Activated CD4-positive, alpha-beta memory T cell treated with anti-CD3 and anti-CD28 coated beads for 36 hours (primary cell): ENCODE results near the gene SEMG2. TPM values are rescaled to one million over a fixed set of nuclear protein-coding genes. Genes with fewer than 3 reads are reported as not detected.

ENCODE experiments used
- CTCF ChIA-PET: fragments of 350-600 bp; sonication (Branson Sonifier 250); formaldehyde crosslinking; loops from one replicate; lab custom pipeline; 2021; ENCODE audit warnings: antibody characterized with exemption, inconsistent platforms; lab: Charles Lee
- POLR2A ChIA-PET: fragments of 350-600 bp; sonication (Branson Sonifier 250); formaldehyde crosslinking; loops from one replicate; lab custom pipeline; 2021; ENCODE audit warnings: antibody characterized with exemption; lab: Charles Lee
- DNase-seq: peaks from one replicate; pipeline ENCODE4 v3.0.0-alpha.2; 2020
- H3K27ac Mint-ChIP-seq: one replicate; pipeline ENCODE4 v1.8.0; 2021; ENCODE audit warnings: mixed read lengths
- H3K27me3 Mint-ChIP-seq: one replicate; pipeline ENCODE4 v1.8.0; 2021; ENCODE audit warnings: mixed read lengths
- H3K36me3 Mint-ChIP-seq: one replicate; pipeline ENCODE4 v1.8.0; 2021; ENCODE audit warnings: mixed read lengths
- H3K4me1 Mint-ChIP-seq: one replicate; pipeline ENCODE4 v1.8.0; 2021; ENCODE audit warnings: low read depth, mixed read lengths
- H3K4me3 Mint-ChIP-seq: one replicate; pipeline ENCODE4 v1.8.0; 2021; ENCODE audit warnings: mild to moderate bottlenecking, mixed read lengths
- H3K9me3 Mint-ChIP-seq: one replicate; pipeline ENCODE4 v1.8.0; 2021; ENCODE audit warnings: mixed read lengths
- intact Hi-C: fragments of 100-400 bp; cut with micrococcal nuclease; formaldehyde crosslinking; loops from one replicate; pipeline ENCODE4 v1.15.1; 2023
- total RNA-seq, 2 experiments: library from RNA; stranded (reverse); gene quantifications; one replicate each; pipeline ENCODE4 v1.2.3, GENCODE V29; 2021

The SEMG2 gene
- total RNA-seq, 2 experiments from 2014 or later, result not detected

- H3K9me3 Mint-ChIP-seq, result no peaks in the 10 kb centered on the region
- DNase-seq, result no peak
- peaks cover 32% of the 10 kb centered on the region for H3K27me3 Mint-ChIP-seq
- no peaks in the 10 kb centered on the region for H3K36me3 Mint-ChIP-seq
- intact Hi-C loops, result no loop called here
- ChIA-PET POLR2A (no interaction called here), CTCF (no interaction called here)
- no peak overlapping the region for H3K4me3 Mint-ChIP-seq
- H3K27ac Mint-ChIP-seq, result no peak overlapping the region
- H3K4me1 Mint-ChIP-seq, result no peaks in the 10 kb centered on the region
These were observed 24.9 kb downstream of the SEMG2 start for GRCh38 chr20:45246109-45246508.

- POLR2A ChIA-PET, result no interaction called here
- H3K4me1 Mint-ChIP-seq, result no peaks in the 10 kb centered on the region
- no peak overlapping the region for H3K4me3 Mint-ChIP-seq
- H3K27ac Mint-ChIP-seq, result no peak overlapping the region
- intact Hi-C loops, result no loop called here
- H3K27me3 Mint-ChIP-seq, result peaks cover 37% of the 10 kb centered on the region
- H3K9me3 Mint-ChIP-seq, result no peaks in the 10 kb centered on the region
- H3K36me3 Mint-ChIP-seq, result no peaks in the 10 kb centered on the region
- DNase-seq, result no peak
- CTCF ChIA-PET, result no interaction called here
These were observed 26.7 kb downstream of the SEMG2 start for GRCh38 chr20:45247865-45248264.

- no peaks in the 10 kb centered on the region for H3K4me1 Mint-ChIP-seq
- H3K9me3 Mint-ChIP-seq, result no peaks in the 10 kb centered on the region
- no peaks in the 10 kb centered on the region for H3K36me3 Mint-ChIP-seq
- no peak overlapping the region for H3K4me3 Mint-ChIP-seq
- H3K27me3 Mint-ChIP-seq, result peaks cover 40% of the 10 kb centered on the region
- CTCF ChIA-PET, result no interaction called here
- intact Hi-C loops, result no loop called here
- no peak overlapping the region for H3K27ac Mint-ChIP-seq
- POLR2A ChIA-PET, result no interaction called here
- no peak for DNase-seq
These were observed 27.4 kb downstream of the SEMG2 start for GRCh38 chr20:45248609-45249008.

- Mint-ChIP-seq H3K36me3 (no peaks in the 10 kb centered on the region), H3K4me3 (no peak overlapping the region), H3K9me3 (no peaks in the 10 kb centered on the region), H3K27ac (no peak overlapping the region), H3K27me3 (peaks cover 35% of the 10 kb centered on the region), H3K4me1 (no peaks in the 10 kb centered on the region)
- POLR2A ChIA-PET, result no interaction called here
- no peak for DNase-seq
- CTCF ChIA-PET, result no interaction called here
- intact Hi-C loops, result no loop called here
These were observed 30.8 kb downstream of the SEMG2 start for GRCh38 chr20:45251884-45252560.

- Mint-ChIP-seq H3K36me3 (no peaks in the 10 kb centered on the region), H3K4me3 (no peak overlapping the region), H3K9me3 (no peaks in the 10 kb centered on the region), H3K27ac (no peak overlapping the region), H3K4me1 (no peaks in the 10 kb centered on the region), H3K27me3 (peaks cover 26% of the 10 kb centered on the region)
- POLR2A ChIA-PET, result no interaction called here
- intact Hi-C loops, result no loop called here
- DNase-seq, result no peak
- CTCF ChIA-PET, result interaction anchor here (2.8 kb wide), 1 partner anchor 40 kb away, joined by 13 read pairs; no protein-coding TSS in a partner anchor
These were observed 32.1 kb downstream of the SEMG2 start for GRCh38 chr20:45253261-45253660.

- Mint-ChIP-seq H3K4me3 (no peak within 1 kb of the TSS), H3K36me3 (no peaks in the 10 kb centered on the region), H3K27ac (no peak within 1 kb of the TSS), H3K27me3 (peaks cover 25% of the 10 kb centered on the region), H3K9me3 (no peaks in the 10 kb centered on the region), H3K4me1 (no peaks in the 10 kb centered on the region)
- intact Hi-C loops, result no loop called here
- no peak for DNase-seq
- ChIA-PET POLR2A (no interaction called here), CTCF (interaction anchor here (1.2 to 2.8 kb wide), 3 partner anchors 36 to 48 kb away, joined by 4 to 13 read pairs (median 5); no protein-coding TSS in a partner anchor)
These were observed 33.5 kb downstream of the SEMG2 start, which contains the start of gene SLPI for GRCh38 chr20:45254383-45255262. Gene SLPI, minus strand, starts transcription at chr20:45254564. Its CDS starts 21 bp downstream, at chr20:45254543.

- no peak for DNase-seq
- no peaks in the 10 kb centered on the region for H3K9me3 Mint-ChIP-seq
- H3K27ac Mint-ChIP-seq, result no peak overlapping the region
- CTCF ChIA-PET, result no interaction called here
- no peak overlapping the region for H3K4me3 Mint-ChIP-seq
- POLR2A ChIA-PET, result no interaction called here
- no peaks in the 10 kb centered on the region for H3K4me1 Mint-ChIP-seq
- intact Hi-C loops, result no loop called here
- peaks cover 26% of the 10 kb centered on the region for H3K27me3 Mint-ChIP-seq
- no peaks in the 10 kb centered on the region for H3K36me3 Mint-ChIP-seq
These were observed 36.0 kb downstream of the SEMG2 start for GRCh38 chr20:45257161-45257560.

- Mint-ChIP-seq H3K4me3 (no peak overlapping the region), H3K9me3 (no peaks in the 10 kb centered on the region)
These were observed 36.5 kb downstream of the SEMG2 start for GRCh38 chr20:45257711-45258110.

GRCh38 chr20:45258259-45258658 lies 37.1 kb downstream of the SEMG2 start:
- Mint-ChIP-seq H3K27ac (no peak overlapping the region), H3K36me3 (no peaks in the 10 kb centered on the region), H3K9me3 (no peaks in the 10 kb centered on the region), H3K27me3 (peaks cover 23% of the 10 kb centered on the region), H3K4me1 (no peaks in the 10 kb centered on the region), H3K4me3 (no peak overlapping the region)
- no peak for DNase-seq
- CTCF ChIA-PET, result no interaction called here
- intact Hi-C loops, result no loop called here
- POLR2A ChIA-PET, result no interaction called here

More at GRCh38 chr20:45257711-45258110, 36.5 kb downstream of the SEMG2 start:
- ChIA-PET CTCF (no interaction called here), POLR2A (no interaction called here)
- Mint-ChIP-seq H3K4me1 (no peaks in the 10 kb centered on the region), H3K27me3 (peaks cover 23% of the 10 kb centered on the region), H3K27ac (no peak overlapping the region), H3K36me3 (no peaks in the 10 kb centered on the region)
- no peak for DNase-seq
- intact Hi-C loops, result no loop called here

GRCh38 chr20:45258664-45259063 lies 37.5 kb downstream of the SEMG2 start:
- POLR2A ChIA-PET, result no interaction called here
- Mint-ChIP-seq H3K27me3 (peaks cover 19% of the 10 kb centered on the region), H3K4me1 (no peaks in the 10 kb centered on the region), H3K4me3 (no peak overlapping the region), H3K27ac (no peak overlapping the region), H3K9me3 (no peaks in the 10 kb centered on the region), H3K36me3 (no peaks in the 10 kb centered on the region)
- DNase-seq, result no peak
- intact Hi-C loops, result no loop called here
- CTCF ChIA-PET, result no interaction called here

- no peaks in the 10 kb centered on the region for H3K36me3 Mint-ChIP-seq
- no peak for DNase-seq
- peaks cover 16% of the 10 kb centered on the region for H3K27me3 Mint-ChIP-seq
- no peak overlapping the region for H3K4me3 Mint-ChIP-seq
- no peak overlapping the region for H3K27ac Mint-ChIP-seq
- CTCF ChIA-PET, result interaction anchor here (1.3 kb wide), 1 partner anchor 30 kb away, joined by 3 read pairs; no protein-coding TSS in a partner anchor
- POLR2A ChIA-PET, result no interaction called here
- H3K9me3 Mint-ChIP-seq, result no peaks in the 10 kb centered on the region
- no peaks in the 10 kb centered on the region for H3K4me1 Mint-ChIP-seq
- intact Hi-C loops, result no loop called here
These were observed 42.5 kb downstream of the SEMG2 start for GRCh38 chr20:45263556-45264266.

GRCh38 chr20:45266977-45267376 lies 45.8 kb downstream of the SEMG2 start:
- H3K27me3 Mint-ChIP-seq, result peaks cover 14% of the 10 kb centered on the region
- CTCF ChIA-PET, result no interaction called here
- no peak for DNase-seq
- H3K9me3 Mint-ChIP-seq, result no peaks in the 10 kb centered on the region
- no peak overlapping the region for H3K4me3 Mint-ChIP-seq
- intact Hi-C loops, result no loop called here
- H3K27ac Mint-ChIP-seq, result no peak overlapping the region
- H3K4me1 Mint-ChIP-seq, result no peaks in the 10 kb centered on the region
- no peaks in the 10 kb centered on the region for H3K36me3 Mint-ChIP-seq
- POLR2A ChIA-PET, result no interaction called here
